Thyroid gland (tissue), 4 donors: ENCODE data around the gene ZNF26.
A peak's percentile ranks its signal among the peaks of the same experiment; 100 is the strongest.

Experiments used
- CTCF ChIP-seq, 6 experiments: fragments of 200-600 bp in 3 of 6; fragments of 450-650 bp in 3 of 6; sonication (generic) in 3 of 6; IDR thresholded peaks; one replicate each; pipeline ENCODE4 v1.5.1; 2016 to 2019; ENCODE audit warnings: antibody characterized with exemption in 6 of 6, mild to moderate bottlenecking in 2 of 6, inconsistent platforms in 1 of 6, moderate library complexity in 1 of 6
- POLR2A ChIP-seq, 2 donors: fragments of 450-650 bp; IDR thresholded peaks; one replicate each; pipeline ENCODE4 v1.6.1; 2017; ENCODE audit warnings: antibody characterized with exemption in 2 of 2, mild to moderate bottlenecking in 2 of 2, moderate library complexity in 1 of 2

- TF ChIP-seq CTCF (IDR thresholded peaks at IDR 0.05), result peak in 1 of 6 experiments; percentile 29
- peak in 1 of 2 donors; percentile 78 for TF ChIP-seq POLR2A (IDR thresholded peaks at IDR 0.05)
These were observed 51.2 kb downstream of the ZNF26 start, which contains the start of gene ZNF84 for GRCh38 chr12:133037207-133038005.
